Measurements from ENCODE around the gene BRD3OS.

The BRD3OS gene

GRCh38 chr9:134024828-134025605 lies at the start of gene BRD3OS:
BRD3OS (plus strand) TSS chr9:134025481; CDS start chr9:134026748, 1,267 bp downstream.
- Mint-ChIP-seq H3K4me3 (peak within 1 kb of the TSS; percentile 81), H3K36me3 (ENCODE audit: low read depth) (peaks cover 25% of the 10 kb centered on the region), H3K4me1 (ENCODE audit: low read depth) (peaks cover 18% of the 10 kb centered on the region), H3K27ac (peak within 1 kb of the TSS; percentile 77), H3K9me3 (no peaks in the 10 kb centered on the region), H3K27me3 (no peaks in the 10 kb centered on the region)
- peak; percentile 91 for DNase-seq

DNA sequence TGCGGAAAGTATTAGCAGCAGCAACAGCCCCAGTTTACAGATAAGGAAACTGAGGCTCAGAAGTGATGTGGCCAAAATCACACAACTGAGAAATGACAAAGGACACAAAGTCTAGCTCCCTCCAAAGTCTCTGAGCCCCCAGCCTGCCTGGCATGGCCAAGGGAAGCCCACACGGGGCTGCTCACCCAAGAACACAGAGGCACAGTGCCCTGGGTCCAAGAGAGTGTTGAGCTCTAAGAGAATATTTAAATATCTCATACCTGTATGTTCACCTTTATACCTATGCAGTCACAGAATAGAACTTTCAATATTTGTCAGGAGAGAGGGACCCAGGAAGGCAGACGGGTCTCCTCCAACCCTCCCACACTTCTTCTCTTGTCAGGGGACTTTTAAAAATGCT lies 49.8 kb upstream of the BRD3OS start:
- Mint-ChIP-seq H3K27ac (no peak overlapping the region), H3K27me3 (no peaks in the 10 kb centered on the region), H3K4me1 (ENCODE audit: low read depth) (no peaks in the 10 kb centered on the region), H3K4me3 (no peak overlapping the region), H3K9me3 (no peaks in the 10 kb centered on the region), H3K36me3 (ENCODE audit: low read depth) (no peaks in the 10 kb centered on the region)
- no peak for DNase-seq

DNA sequence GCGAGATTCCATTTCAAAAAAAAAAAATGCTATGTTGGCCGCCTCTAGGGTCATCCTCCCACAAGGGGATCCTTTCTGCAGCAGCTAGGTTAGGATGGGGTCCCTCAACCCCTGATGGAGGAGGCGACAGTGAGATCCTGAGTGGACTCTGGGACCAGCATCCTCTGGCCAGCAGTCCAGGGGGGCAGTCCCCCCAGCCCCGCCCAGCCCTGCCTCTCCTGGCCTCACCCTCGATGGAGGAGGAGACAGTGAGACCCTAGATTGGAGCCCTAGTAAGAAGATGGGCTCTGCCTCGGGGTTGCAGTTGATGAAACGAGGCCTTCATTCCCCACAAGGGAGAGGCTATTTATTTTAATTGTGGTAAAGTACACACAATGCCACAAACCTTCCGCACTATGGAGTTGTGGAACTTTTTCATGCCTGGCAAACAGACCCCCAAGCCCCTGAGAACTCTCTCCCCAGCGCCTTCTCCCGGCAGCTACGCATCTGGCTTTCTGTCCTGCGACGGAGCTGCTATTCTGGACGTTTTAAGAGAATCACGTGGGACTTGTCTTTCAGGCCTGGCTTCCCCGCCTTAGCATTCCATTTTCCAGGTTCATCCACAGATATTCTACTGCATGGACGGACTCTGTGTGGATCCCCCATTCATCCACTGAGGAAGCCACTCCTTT lies 49.0 kb upstream of the BRD3OS start:
- H3K36me3 Mint-ChIP-seq (ENCODE audit: low read depth): no peaks in the 10 kb centered on the region
- H3K9me3 Mint-ChIP-seq: no peaks in the 10 kb centered on the region
- no peak overlapping the region for H3K4me3 Mint-ChIP-seq
- H3K4me1 Mint-ChIP-seq (ENCODE audit: low read depth): no peaks in the 10 kb centered on the region
- no peaks in the 10 kb centered on the region for H3K27me3 Mint-ChIP-seq
- H3K27ac Mint-ChIP-seq: no peak overlapping the region
- DNase-seq: no peak

- Mint-ChIP-seq H3K36me3 (ENCODE audit: low read depth) (no peaks in the 10 kb centered on the region), H3K27me3 (no peaks in the 10 kb centered on the region), H3K27ac (no peak overlapping the region), H3K4me1 (ENCODE audit: low read depth) (no peaks in the 10 kb centered on the region), H3K4me3 (no peak overlapping the region), H3K9me3 (no peaks in the 10 kb centered on the region)
- DNase-seq: no peak
These were observed 48.4 kb upstream of the BRD3OS start for GRCh38 chr9:133976887-133977286.

DNA sequence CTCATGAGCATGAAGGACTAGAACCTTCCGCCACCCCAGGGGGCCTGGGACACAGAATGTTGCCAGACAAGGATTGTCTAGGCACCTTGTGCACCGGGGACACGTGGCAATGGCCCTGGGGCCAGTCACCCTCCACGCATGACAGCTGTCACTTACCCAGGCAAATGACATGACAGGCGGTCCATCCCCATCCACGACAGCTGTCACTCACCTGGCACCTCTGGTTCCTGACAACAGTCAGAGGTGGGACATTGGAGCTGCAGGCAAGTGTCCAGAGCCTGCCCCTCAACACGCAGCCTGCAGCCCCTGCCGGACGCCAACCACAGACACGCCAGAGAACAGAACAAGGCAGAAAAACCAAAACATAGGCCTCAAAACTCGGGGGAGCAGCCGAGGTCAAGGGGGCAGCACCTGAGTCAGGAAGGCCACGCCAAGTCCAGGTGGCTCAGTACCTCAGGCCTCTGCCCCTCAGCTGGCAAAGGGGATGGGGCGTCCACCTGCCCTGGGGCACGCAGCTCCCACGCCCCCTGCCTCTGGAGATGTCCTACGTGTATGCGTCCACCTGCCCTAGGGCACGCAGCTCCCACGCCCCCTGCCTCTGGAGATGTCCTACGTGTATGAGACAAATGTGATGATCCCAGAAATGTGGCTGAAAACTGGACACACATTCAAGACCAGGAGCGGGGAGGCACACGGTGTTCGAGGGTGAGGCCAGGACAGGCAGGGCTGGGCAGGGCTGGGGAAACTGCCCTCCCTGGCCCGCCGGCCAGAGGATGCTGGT lies 47.7 kb upstream of the BRD3OS start:
- no peaks in the 10 kb centered on the region for H3K9me3 Mint-ChIP-seq
- H3K36me3 Mint-ChIP-seq (ENCODE audit: low read depth): no peaks in the 10 kb centered on the region
- H3K4me1 Mint-ChIP-seq (ENCODE audit: low read depth): no peaks in the 10 kb centered on the region
- H3K27me3 Mint-ChIP-seq: no peaks in the 10 kb centered on the region
- DNase-seq: no peak
- no peak overlapping the region for H3K27ac Mint-ChIP-seq
- H3K4me3 Mint-ChIP-seq: no peak overlapping the region

DNA sequence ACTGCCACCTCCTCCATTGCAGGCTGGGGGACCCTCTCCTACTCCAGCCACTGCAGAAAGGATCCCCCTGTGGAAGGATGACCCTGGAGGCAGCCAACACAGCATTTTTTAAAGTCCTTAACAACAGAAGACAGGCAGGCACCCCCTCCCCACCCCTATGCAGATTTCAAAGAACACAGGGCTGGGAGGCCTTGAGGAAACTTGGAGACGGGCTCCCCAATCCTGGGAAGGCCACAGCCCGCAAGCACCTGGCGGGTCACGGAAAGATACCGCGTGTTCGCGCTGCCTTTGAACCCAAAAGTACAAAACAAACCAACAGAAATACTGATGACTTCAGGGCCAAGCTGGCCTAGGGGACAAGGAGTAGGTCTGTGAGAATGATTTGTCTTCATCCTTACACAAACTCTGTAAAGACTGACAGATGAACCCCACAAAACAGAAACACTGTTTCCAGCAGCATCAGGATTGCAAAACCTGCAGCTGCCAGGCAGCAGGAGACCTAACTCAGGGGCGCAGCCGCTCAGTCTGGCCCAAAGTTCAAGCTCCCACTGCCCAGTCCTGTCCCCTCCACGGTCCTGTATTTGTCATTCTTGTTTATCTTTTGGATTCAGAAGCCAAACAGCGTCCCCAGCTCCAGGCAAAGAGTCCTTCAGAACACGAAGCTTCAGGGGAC lies 46.9 kb upstream of the BRD3OS start:
- H3K27me3 Mint-ChIP-seq: no peaks in the 10 kb centered on the region
- H3K4me1 Mint-ChIP-seq (ENCODE audit: low read depth): no peaks in the 10 kb centered on the region
- H3K9me3 Mint-ChIP-seq: no peaks in the 10 kb centered on the region
- no peak for DNase-seq
- H3K36me3 Mint-ChIP-seq (ENCODE audit: low read depth): no peaks in the 10 kb centered on the region
- no peak overlapping the region for H3K4me3 Mint-ChIP-seq
- H3K27ac Mint-ChIP-seq: no peak overlapping the region

DNA sequence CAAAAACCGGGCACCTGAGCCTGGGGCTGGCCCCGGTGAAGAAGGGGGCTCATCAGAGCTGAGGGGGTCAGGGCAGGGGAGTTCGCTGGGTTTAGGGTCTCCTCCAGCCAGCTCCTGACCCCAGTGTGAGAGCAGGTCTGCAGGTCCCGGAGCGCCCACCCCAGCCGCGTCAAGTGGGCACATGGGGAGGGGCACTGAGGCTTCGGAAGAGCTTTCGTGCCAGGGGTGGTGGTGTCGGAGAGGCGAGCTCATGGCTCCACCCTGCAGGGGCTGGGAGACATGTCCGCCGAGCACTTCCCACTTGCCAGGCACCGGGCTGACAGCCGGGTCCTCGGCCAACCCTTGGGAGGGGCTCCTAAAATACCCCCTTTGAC lies 46.4 kb upstream of the BRD3OS start:
- Mint-ChIP-seq H3K4me1 (ENCODE audit: low read depth) (no peaks in the 10 kb centered on the region), H3K9me3 (no peaks in the 10 kb centered on the region), H3K27ac (no peak overlapping the region), H3K36me3 (ENCODE audit: low read depth) (no peaks in the 10 kb centered on the region), H3K27me3 (no peaks in the 10 kb centered on the region), H3K4me3 (no peak overlapping the region)
- no peak for DNase-seq

GRCh38 chr9:133979273-133979920 lies 45.9 kb upstream of the BRD3OS start:
- H3K4me3 Mint-ChIP-seq: no peak overlapping the region
- no peak overlapping the region for H3K27ac Mint-ChIP-seq
- no peaks in the 10 kb centered on the region for H3K9me3 Mint-ChIP-seq
- no peaks in the 10 kb centered on the region for H3K4me1 Mint-ChIP-seq (ENCODE audit: low read depth)
- no peaks in the 10 kb centered on the region for H3K36me3 Mint-ChIP-seq (ENCODE audit: low read depth)
- H3K27me3 Mint-ChIP-seq: no peaks in the 10 kb centered on the region
- no peak for DNase-seq

GRCh38 chr9:133979921-133980863 lies 45.1 kb upstream of the BRD3OS start:
- DNase-seq: no peak
- Mint-ChIP-seq H3K27ac (no peak overlapping the region), H3K4me3 (no peak overlapping the region), H3K27me3 (no peaks in the 10 kb centered on the region), H3K36me3 (ENCODE audit: low read depth) (no peaks in the 10 kb centered on the region), H3K4me1 (ENCODE audit: low read depth) (no peaks in the 10 kb centered on the region), H3K9me3 (no peaks in the 10 kb centered on the region)

DNA sequence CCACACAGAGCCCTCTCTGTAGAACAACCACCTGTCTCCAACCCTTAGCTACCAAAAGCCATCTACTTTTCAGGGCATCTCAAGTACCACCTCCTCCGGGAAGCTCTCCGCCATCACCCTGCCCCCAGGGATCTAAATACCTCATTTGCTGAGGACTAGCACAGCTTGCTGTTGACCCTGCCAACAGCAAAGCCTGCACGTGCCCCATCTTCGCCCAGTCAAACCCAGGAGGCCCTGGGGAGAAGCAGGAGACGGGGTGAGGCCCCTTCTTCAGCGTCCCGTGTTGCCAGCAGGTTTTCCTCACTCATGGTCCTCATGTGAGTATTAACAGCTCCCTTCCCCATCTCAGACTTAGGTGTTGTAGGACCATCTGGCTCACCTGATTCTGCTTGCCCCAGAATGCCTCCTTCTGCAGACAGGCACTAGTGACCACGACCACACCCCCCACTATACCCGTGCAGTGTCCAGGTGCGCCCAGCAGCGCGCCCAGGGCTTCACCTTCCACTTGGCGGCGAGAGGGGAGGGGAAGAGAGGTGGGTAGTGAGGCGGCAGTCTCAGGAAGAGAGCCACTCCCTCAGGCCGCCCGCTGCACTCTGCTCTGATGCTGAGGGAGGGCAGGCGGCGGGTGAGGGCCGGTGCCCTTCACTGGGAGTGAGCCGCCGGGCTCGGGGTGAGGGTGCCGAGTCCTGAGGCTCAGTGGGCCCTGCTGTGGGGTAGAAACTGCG lies 44.3 kb upstream of the BRD3OS start:
- H3K36me3 Mint-ChIP-seq (ENCODE audit: low read depth): no peaks in the 10 kb centered on the region
- no peaks in the 10 kb centered on the region for H3K27me3 Mint-ChIP-seq
- DNase-seq: no peak
- H3K4me3 Mint-ChIP-seq: no peak overlapping the region
- no peaks in the 10 kb centered on the region for H3K9me3 Mint-ChIP-seq
- no peak overlapping the region for H3K27ac Mint-ChIP-seq
- H3K4me1 Mint-ChIP-seq (ENCODE audit: low read depth): no peaks in the 10 kb centered on the region

DNA sequence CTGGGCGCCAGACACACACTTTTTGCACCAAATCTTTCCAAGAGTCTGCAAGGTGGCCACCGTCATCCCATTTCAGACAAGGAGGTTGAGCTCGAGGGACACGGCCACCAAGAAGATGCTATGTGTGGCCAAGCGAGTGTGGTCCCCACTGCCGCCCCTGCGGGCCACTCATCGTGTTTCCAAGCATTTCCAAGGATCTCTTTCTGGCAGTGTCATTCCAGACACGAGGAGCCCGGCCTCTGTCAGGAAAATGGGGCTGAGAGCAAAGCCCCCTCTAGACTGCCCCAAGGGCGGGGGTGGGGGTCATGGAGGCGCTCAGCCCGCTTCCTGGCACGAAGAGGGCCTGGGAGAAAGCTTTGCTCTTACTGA lies 43.7 kb upstream of the BRD3OS start:
- H3K27ac Mint-ChIP-seq: no peak overlapping the region

DNA sequence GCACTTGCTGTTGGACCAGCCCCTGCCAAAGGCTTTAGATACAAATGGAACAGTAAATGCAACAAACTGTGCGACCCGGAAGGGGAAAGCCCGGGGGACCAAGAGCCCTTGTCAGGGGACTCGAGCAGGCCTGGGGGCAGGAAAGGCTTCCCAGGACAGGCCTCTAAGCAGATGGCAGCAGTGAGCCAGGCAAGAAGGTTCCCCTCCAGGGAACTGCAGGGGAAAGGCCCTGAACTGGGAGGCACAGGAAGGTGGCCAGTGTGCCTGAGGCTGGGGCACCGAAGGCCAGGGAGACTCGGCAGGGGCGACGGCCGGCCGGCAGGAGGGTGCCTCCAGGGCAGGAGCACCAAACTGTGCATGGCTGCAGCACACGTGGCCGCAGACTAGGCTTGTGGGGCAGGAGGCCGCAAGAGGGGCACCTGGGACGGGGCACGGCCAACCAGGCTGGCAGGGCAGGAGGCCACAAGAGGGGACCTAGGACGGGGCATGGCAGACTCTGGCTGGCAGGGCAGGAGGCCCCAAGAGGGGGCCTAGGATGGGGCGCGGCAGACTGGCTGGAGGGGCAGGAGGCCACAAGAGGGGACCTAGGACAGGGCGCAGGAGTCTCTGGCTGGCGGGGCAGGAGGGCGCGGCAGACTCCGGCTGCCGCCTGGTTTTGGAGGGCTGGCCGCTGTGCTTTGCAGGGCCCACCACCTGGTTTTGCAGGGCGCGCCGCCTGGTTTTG lies 43.2 kb upstream of the BRD3OS start:
- H3K9me3 Mint-ChIP-seq: no peaks in the 10 kb centered on the region
- H3K27ac Mint-ChIP-seq: no peak overlapping the region
- H3K4me1 Mint-ChIP-seq (ENCODE audit: low read depth): no peaks in the 10 kb centered on the region
- DNase-seq: no peak
- no peaks in the 10 kb centered on the region for H3K27me3 Mint-ChIP-seq
- H3K36me3 Mint-ChIP-seq (ENCODE audit: low read depth): no peaks in the 10 kb centered on the region
- no peak overlapping the region for H3K4me3 Mint-ChIP-seq

More for the DNA sequence above, 43.7 kb upstream of the BRD3OS start:
- Mint-ChIP-seq H3K4me3 (no peak overlapping the region), H3K9me3 (no peaks in the 10 kb centered on the region), H3K27me3 (no peaks in the 10 kb centered on the region), H3K4me1 (ENCODE audit: low read depth) (no peaks in the 10 kb centered on the region), H3K36me3 (ENCODE audit: low read depth) (no peaks in the 10 kb centered on the region)
- DNase-seq: no peak
